Medulla oblongata (tissue), 1 donor: ENCODE results near the gene MAP3K12.
"Not testable (repeated sequence)": the region's sequence is repeated elsewhere in the genome, so short reads cannot be mapped to it uniquely, and the experiment has no call there.

ENCODE experiments used
- DNase-seq: peaks from one replicate; pipeline ENCODE4 v3.0.0-alpha.2; 2015; ENCODE audit errors: extremely low spot score

The MAP3K12 gene

GRCh38 chr12:53499266-53500141, at the start of gene MAP3K12:
Gene MAP3K12, minus strand, starts transcription at chr12:53499458. Its CDS starts 12,067 bp downstream, at chr12:53487391.
- DNase-seq, result peak; percentile 74

- not testable (repeated sequence) for DNase-seq
These were observed 49.1 kb upstream of the MAP3K12 start for GRCh38 chr12:53548354-53548753.

GRCh38 chr12:53543539-53543938, 44.3 kb upstream of the MAP3K12 start:
- DNase-seq, result peak; percentile 89

- DNase-seq, result no peak
These were observed 40.3 kb upstream of the MAP3K12 start for GRCh38 chr12:53539526-53539925.

GRCh38 chr12:53538209-53538689, 39.0 kb upstream of the MAP3K12 start:
- peak; percentile 87 for DNase-seq

GRCh38 chr12:53536962-53537361, 37.7 kb upstream of the MAP3K12 start:
- no peak for DNase-seq

- peak; percentile 78 for DNase-seq
These were observed 34.2 kb upstream of the MAP3K12 start for GRCh38 chr12:53533471-53533870.

- no peak for DNase-seq
These were observed 33.5 kb upstream of the MAP3K12 start for GRCh38 chr12:53532524-53533445.

GRCh38 chr12:53532021-53532420, 32.8 kb upstream of the MAP3K12 start:
- no peak for DNase-seq

GRCh38 chr12:53530920-53531319, 31.7 kb upstream of the MAP3K12 start:
- DNase-seq, result no peak

- no peak for DNase-seq
These were observed 30.8 kb upstream of the MAP3K12 start for GRCh38 chr12:53530061-53530460.

- DNase-seq, result no peak
These were observed 25.2 kb upstream of the MAP3K12 start for GRCh38 chr12:53524476-53524875.

- DNase-seq, result no peak
These were observed 23.9 kb upstream of the MAP3K12 start for GRCh38 chr12:53523131-53523530.

- no peak for DNase-seq
These were observed 19.1 kb upstream of the MAP3K12 start for GRCh38 chr12:53518381-53518780.

GRCh38 chr12:53516758-53517455, 17.6 kb upstream of the MAP3K12 start:
- no peak for DNase-seq

- DNase-seq, result no peak
These were observed 16.0 kb upstream of the MAP3K12 start for GRCh38 chr12:53515291-53515680.

- DNase-seq, result no peak
These were observed 15.5 kb upstream of the MAP3K12 start for GRCh38 chr12:53514628-53515290.

- DNase-seq, result no peak
These were observed 14.6 kb upstream of the MAP3K12 start for GRCh38 chr12:53513712-53514410.

- no peak for DNase-seq
These were observed 11.0 kb upstream of the MAP3K12 start for GRCh38 chr12:53510181-53510812.
